NCI-H774 (cell line): Measurements from ENCODE around the gene GSTM5.
"Not testable (repeated sequence)": the region's sequence is repeated elsewhere in the genome, so short reads cannot be mapped to it uniquely, and the experiment has no call there.

Source experiments
- DNase-seq: peaks from one replicate; lab custom pipeline; 2025; lab: John Stamatoyannopoulos, UW

The GSTM5 gene

GRCh38 chr1:109697066-109697465 lies 15.0 kb upstream of the GSTM5 start:
- DNase-seq, result no peak

GRCh38 chr1:109697861-109698260 lies 14.2 kb upstream of the GSTM5 start:
- not testable (repeated sequence) for DNase-seq

- not testable (repeated sequence) for DNase-seq
Measured at GRCh38 chr1:109702940-109703339, 9.1 kb upstream of the GSTM5 start.

- DNase-seq, result no peak
Measured at GRCh38 chr1:109704173-109704572, 7.9 kb upstream of the GSTM5 start.

- no peak for DNase-seq
Measured at GRCh38 chr1:109705411-109705810, 6.6 kb upstream of the GSTM5 start.

GRCh38 chr1:109708949-109709348 lies 3.1 kb upstream of the GSTM5 start:
- not testable (repeated sequence) for DNase-seq

- not testable (repeated sequence) for DNase-seq
Measured at GRCh38 chr1:109709822-109710221, 2.2 kb upstream of the GSTM5 start.

- no peak for DNase-seq
Measured at GRCh38 chr1:109712321-109712864, 342 bp downstream of the GSTM5 start.

GRCh38 chr1:109713636-109714035 lies 1.6 kb downstream of the GSTM5 start:
- no peak for DNase-seq

- DNase-seq, result no peak
Measured at GRCh38 chr1:109714661-109715372, 2.8 kb downstream of the GSTM5 start.

GRCh38 chr1:109716121-109716520 lies 4.1 kb downstream of the GSTM5 start:
- no peak for DNase-seq

GRCh38 chr1:109716570-109717090 lies 4.6 kb downstream of the GSTM5 start:
- DNase-seq, result no peak

GRCh38 chr1:109717729-109718128 lies 5.7 kb downstream of the GSTM5 start:
- no peak for DNase-seq

GRCh38 chr1:109718495-109718894 lies 6.4 kb downstream of the GSTM5 start:
- no peak for DNase-seq

- DNase-seq, result no peak
Measured at GRCh38 chr1:109719337-109719837, 7.3 kb downstream of the GSTM5 start.

- no peak for DNase-seq
Measured at GRCh38 chr1:109721042-109721441, 9.0 kb downstream of the GSTM5 start.

GRCh38 chr1:109721971-109722370 lies 9.9 kb downstream of the GSTM5 start:
- no peak for DNase-seq

- DNase-seq, result no peak
Measured at GRCh38 chr1:109722908-109723691, 11.0 kb downstream of the GSTM5 start.

GRCh38 chr1:109724933-109725332 lies 12.9 kb downstream of the GSTM5 start:
- DNase-seq, result no peak

GRCh38 chr1:109725510-109725909 lies 13.5 kb downstream of the GSTM5 start:
- DNase-seq, result no peak

GRCh38 chr1:109726007-109726406 lies 14.0 kb downstream of the GSTM5 start:
- DNase-seq, result no peak

- no peak for DNase-seq
Measured at GRCh38 chr1:109726728-109727373, 14.8 kb downstream of the GSTM5 start.
